Activated naive CD8-positive, alpha-beta T cell treated with anti-CD3 and anti-CD28 coated beads, Interleukin-2, amount 10 ng/mL, durations not matched to agents 7 days and 5 days (primary cell): ENCODE data around the gene GALNT10. TPM values are rescaled to one million over a fixed set of nuclear protein-coding genes. Genes with fewer than 3 reads are reported as not detected.

Experiments
- ATAC-seq: fragments of 150-1000 bp; cut with Tn5 transposase; one replicate; pipeline ENCODE4 v1.10.0; 2021; ENCODE audit warnings: low read depth, moderate library complexity
- POLR2A ChIA-PET: fragments of 350-600 bp; sonication (Branson Sonifier 250); formaldehyde crosslinking; loops from one replicate; lab custom pipeline; 2021; ENCODE audit warnings: antibody characterized with exemption; lab: Charles Lee
- DNase-seq: peaks from one replicate; pipeline ENCODE4 v3.0.0; 2021
- H3K27ac Mint-ChIP-seq: one replicate; pipeline ENCODE4 v1.8.0; 2022; ENCODE audit warnings: mild to moderate bottlenecking, mixed read lengths
- H3K27me3 Mint-ChIP-seq: one replicate; pipeline ENCODE4 v1.8.0; 2022; ENCODE audit warnings: mild to moderate bottlenecking, moderate library complexity, mixed read lengths
- H3K36me3 Mint-ChIP-seq: one replicate; pipeline ENCODE4 v1.8.0; 2021; ENCODE audit warnings: mild to moderate bottlenecking, mixed read lengths
- H3K4me1 Mint-ChIP-seq: one replicate; pipeline ENCODE4 v1.8.0; 2021; ENCODE audit warnings: mixed read lengths
- H3K4me3 Mint-ChIP-seq: one replicate; pipeline ENCODE4 v1.8.0; 2022; ENCODE audit warnings: mild to moderate bottlenecking, moderate library complexity, mixed read lengths
- H3K9me3 Mint-ChIP-seq: one replicate; pipeline ENCODE4 v1.8.0; 2021; ENCODE audit warnings: mixed read lengths
- microRNA-seq: library from miRNA; unstranded; fragments of <30 nt; microRNA quantifications from one replicate; pipeline ENCODE4 v1.2.0, GENCODE V29; 2022
- total RNA-seq, 2 experiments: library from RNA; stranded (reverse); gene quantifications; one replicate each; pipeline ENCODE4 v1.2.3, GENCODE V29; 2021

GALNT10 gene
- total RNA-seq, 2 experiments from 2014 or later: 34.6 to 36.0 TPM

DNA sequence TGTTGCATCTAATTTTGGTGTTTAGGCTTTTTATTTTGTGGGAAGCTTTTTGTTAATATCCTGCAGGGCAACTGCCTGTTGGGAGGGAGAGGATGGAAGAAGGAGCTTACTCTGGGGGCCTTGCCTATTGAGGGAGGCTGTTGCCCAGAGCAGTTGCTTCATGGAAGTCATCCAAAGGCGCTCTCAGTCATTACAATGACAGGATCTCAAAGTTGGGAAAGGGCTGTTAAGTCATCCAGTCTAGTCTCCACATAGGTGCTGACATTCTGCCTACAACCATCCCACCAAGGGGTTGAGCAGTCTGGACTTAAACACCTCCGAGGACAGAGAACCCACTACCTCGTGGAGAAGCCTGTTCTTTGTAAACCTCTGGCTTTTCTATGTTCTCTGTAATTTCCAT lies 268.5 kb downstream of the GALNT10 start:
- ATAC-seq (no peak), DNase-seq (no peak)
- Mint-ChIP-seq H3K36me3 (peaks cover 11% of the 10 kb centered on the region), H3K9me3 (no peaks in the 10 kb centered on the region), H3K27ac (no peak overlapping the region), H3K4me1 (no peaks in the 10 kb centered on the region), H3K27me3 (no peaks in the 10 kb centered on the region), H3K4me3 (no peak overlapping the region)
- POLR2A ChIA-PET: no interaction called here

DNA sequence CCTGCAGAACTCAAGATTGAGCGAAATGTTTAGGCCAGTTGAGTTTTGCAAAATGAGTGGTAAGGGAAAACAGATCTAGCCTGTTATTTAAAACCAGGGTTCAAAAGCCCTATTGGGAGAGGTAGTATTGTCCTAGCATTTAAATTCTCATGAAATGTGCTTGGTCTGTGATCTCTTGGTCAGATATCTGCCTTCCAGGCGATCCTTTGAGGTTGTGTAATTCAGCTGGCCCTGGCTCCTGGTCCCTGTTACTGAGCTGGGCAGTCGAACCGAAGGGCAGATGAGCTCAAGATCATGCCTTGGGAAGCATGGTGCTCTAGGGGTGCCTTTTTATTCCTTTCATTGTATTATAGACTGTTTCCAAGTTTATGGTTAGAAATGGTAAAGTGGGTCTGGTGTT lies 269.6 kb downstream of the GALNT10 start:
- Mint-ChIP-seq H3K4me1 (no peaks in the 10 kb centered on the region), H3K4me3 (no peak overlapping the region), H3K27ac (no peak overlapping the region), H3K27me3 (no peaks in the 10 kb centered on the region), H3K36me3 (peaks cover 8% of the 10 kb centered on the region), H3K9me3 (no peaks in the 10 kb centered on the region)
- POLR2A ChIA-PET: no interaction called here
- DNase-seq (no peak), ATAC-seq (no peak)

DNA sequence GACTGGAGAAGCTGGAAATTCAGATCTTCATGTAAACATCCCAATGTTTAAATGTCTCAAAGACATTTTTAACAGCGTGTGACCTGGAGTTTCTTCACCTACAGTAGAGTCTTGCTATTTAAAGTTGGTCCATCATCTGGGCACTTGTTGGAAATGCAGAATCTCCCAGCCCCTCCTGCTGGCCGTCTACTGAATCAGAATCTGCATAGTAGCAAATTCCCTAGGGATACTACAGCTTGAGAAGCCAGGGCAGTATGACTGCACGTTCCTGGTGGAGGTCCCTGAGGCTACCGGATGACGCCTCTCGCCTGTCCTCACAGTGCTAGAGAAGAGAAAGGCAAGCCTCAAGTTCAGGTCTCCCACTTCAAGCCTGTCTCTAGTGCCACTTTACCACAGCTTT lies 271.0 kb downstream of the GALNT10 start:
- Mint-ChIP-seq H3K27me3 (peaks cover 2% of the 10 kb centered on the region), H3K9me3 (no peaks in the 10 kb centered on the region), H3K4me3 (no peak overlapping the region), H3K27ac (no peak overlapping the region), H3K4me1 (no peaks in the 10 kb centered on the region), H3K36me3 (peaks cover 5% of the 10 kb centered on the region)
- ATAC-seq (no peak), DNase-seq (no peak)
- POLR2A ChIA-PET: interaction anchor here (0.7 to 1.1 kb wide), 2 partner anchors 15 to 481 kb away, joined by 4 to 6 read pairs; partner anchors contain the start of gene SAP30L

DNA sequence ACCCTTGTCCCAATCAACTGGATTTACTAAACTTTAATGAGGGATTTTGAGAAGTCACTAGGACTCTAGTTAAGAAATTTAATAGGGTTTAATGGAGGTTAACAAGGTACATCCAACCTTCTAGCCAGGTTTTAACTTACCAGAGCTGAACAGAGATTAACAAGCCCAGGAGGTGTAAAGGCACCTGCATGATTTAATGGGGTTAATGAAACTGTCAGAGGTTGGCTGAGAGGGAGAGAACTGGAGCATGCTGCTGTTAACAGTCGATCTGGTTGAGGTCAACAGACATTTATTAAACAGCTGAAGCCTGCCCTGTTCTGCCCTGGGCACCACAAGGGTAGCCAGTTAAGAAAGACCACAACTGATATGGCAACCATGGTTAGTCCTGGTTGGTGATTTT lies 273.9 kb downstream of the GALNT10 start:
- DNase-seq: no peak
- Mint-ChIP-seq H3K4me3 (no peak overlapping the region), H3K27ac (no peak overlapping the region), H3K9me3 (no peaks in the 10 kb centered on the region), H3K36me3 (no peaks in the 10 kb centered on the region), H3K4me1 (peaks cover 3% of the 10 kb centered on the region), H3K27me3 (peaks cover 11% of the 10 kb centered on the region)
- no peak for ATAC-seq
- POLR2A ChIA-PET: no interaction called here

DNA sequence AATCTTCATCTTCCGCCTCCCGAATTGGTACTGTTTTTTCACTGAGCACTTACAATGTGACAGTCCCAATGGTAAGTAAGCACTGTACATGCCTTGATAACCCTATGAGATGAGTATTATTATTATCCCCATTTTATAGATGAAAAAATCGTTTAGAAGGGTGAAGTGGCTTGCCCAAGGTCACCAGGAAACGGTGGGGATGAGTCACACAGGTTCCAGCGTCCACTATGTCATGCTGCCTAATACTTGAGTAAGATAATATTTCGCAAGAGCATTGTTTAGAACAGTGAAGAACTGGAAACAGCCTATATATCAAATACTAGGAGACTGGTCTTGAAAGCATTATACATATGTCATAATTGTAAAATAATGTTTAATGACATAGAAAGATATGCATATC lies 274.6 kb downstream of the GALNT10 start:
- H3K4me3 Mint-ChIP-seq: no peak overlapping the region

DNA sequence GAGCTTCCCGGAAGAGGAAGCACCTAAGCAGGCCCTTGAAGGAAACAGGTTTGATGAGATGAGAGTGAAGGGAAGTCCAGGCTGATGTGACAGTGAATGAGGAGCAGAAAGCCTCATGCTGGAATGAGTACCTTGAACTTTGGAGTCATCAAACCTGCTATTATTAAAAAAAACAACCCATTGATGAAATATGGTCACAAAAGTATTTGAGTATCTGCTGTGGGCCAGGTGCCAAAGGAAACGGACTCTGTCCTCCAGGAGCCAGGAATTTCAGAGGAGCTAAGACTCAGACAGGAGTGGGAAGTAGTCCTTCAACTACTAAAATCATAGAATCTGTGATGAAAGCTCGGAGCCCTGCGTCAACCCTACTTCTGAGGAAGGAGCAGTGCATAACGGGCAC lies 275.6 kb downstream of the GALNT10 start:
- H3K9me3 Mint-ChIP-seq: no peaks in the 10 kb centered on the region
- no peak for DNase-seq
- H3K4me1 Mint-ChIP-seq: peaks cover 5% of the 10 kb centered on the region
- no peak for ATAC-seq
- H3K27ac Mint-ChIP-seq: no peak overlapping the region
- H3K27me3 Mint-ChIP-seq: peaks cover 24% of the 10 kb centered on the region
- no peaks in the 10 kb centered on the region for H3K36me3 Mint-ChIP-seq
- POLR2A ChIA-PET: no interaction called here
- H3K4me3 Mint-ChIP-seq: no peak overlapping the region

More for the DNA sequence above, 274.6 kb downstream of the GALNT10 start:
- ATAC-seq (no peak), DNase-seq (no peak)
- no peaks in the 10 kb centered on the region for H3K36me3 Mint-ChIP-seq
- peaks cover 3% of the 10 kb centered on the region for H3K4me1 Mint-ChIP-seq
- H3K27ac Mint-ChIP-seq: no peak overlapping the region
- POLR2A ChIA-PET: no interaction called here
- H3K9me3 Mint-ChIP-seq: no peaks in the 10 kb centered on the region
- H3K27me3 Mint-ChIP-seq: peaks cover 15% of the 10 kb centered on the region

DNA sequence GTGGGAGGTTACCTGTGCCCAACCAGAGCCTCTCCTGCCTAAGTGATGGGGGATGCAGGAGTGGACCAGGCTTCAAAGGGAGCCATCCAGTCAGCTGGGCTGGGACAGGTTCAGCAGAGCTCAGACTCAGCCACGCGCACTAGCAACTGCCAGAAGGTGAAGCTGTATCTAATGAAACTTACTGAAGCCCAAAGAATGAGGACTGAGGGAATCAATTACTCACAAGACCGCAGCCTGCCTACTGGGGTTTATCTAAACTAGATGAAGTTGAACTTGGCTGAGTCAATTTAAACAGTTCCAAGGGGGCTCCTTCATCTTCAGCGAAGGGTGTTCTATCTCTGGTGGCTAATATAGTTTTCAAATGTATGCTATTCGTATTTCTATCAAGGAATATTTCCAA lies 276.1 kb downstream of the GALNT10 start:
- H3K9me3 Mint-ChIP-seq: no peaks in the 10 kb centered on the region
- no peak for ATAC-seq
- peaks cover 9% of the 10 kb centered on the region for H3K4me1 Mint-ChIP-seq
- peaks cover 30% of the 10 kb centered on the region for H3K27me3 Mint-ChIP-seq
- no peak overlapping the region for H3K4me3 Mint-ChIP-seq
- POLR2A ChIA-PET: no interaction called here
- H3K27ac Mint-ChIP-seq: no peak overlapping the region
- H3K36me3 Mint-ChIP-seq: no peaks in the 10 kb centered on the region
- no peak for DNase-seq

DNA sequence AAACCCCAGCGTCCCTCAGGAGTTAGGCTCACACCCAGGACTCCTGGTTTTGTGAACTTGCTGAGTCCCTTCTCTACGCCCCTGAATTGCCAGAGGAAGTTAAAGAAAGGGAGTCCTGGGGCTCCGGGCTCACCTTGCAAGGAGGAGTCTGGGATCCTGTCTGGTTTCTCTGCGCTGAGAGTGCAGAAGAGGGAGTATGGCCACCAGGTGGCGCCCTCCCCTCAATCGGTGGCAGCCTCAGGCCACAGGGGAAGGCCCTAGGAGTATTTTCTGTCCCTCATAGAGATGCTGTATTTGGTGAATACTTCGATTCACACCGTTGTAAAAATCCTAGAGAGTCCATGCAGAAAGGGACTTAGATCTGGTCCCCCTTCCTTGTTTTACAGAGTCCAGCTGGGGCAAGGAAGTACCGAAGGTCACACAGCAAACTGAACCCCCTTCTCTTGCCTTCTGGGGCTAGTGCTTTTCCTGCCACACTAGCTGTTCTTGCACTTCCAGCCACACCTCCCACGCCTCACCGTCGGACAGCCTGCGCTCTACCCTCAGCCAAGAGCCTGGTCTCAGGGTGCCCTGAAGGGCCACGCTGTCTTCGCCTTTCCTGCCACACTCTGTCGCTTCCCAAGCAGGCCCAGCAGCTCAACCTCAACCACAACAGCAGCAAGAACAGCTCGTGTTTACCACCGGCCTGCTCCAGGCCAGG lies 277.3 kb downstream of the GALNT10 start:
- H3K9me3 Mint-ChIP-seq: no peaks in the 10 kb centered on the region
- POLR2A ChIA-PET: no interaction called here
- H3K4me3 Mint-ChIP-seq: no peak overlapping the region
- DNase-seq (peak; percentile 83), ATAC-seq (peak; percentile 91)
- H3K36me3 Mint-ChIP-seq: no peaks in the 10 kb centered on the region
- peaks cover 41% of the 10 kb centered on the region for H3K27me3 Mint-ChIP-seq
- H3K4me1 Mint-ChIP-seq: peaks cover 9% of the 10 kb centered on the region
- no peak overlapping the region for H3K27ac Mint-ChIP-seq

DNA sequence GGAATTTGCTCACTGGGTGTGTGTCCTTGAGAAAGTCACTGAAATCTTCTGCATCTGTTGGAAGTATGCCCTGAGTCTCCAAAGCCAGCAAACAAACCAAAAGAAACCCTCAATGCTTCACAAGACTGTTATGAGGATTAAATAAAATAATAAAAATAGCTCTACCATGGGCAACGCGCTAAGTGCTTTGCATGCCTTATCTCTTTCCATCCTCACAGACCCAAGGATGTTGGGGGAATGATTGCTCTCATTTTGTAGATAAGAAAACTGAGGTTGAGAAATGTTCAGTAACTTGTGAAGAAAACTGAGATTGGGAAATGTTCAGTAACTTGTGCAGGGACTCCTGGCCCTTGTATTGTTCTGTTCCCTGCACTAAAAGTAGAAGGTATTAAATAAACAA lies 279.6 kb downstream of the GALNT10 start:
- H3K9me3 Mint-ChIP-seq: no peaks in the 10 kb centered on the region
- POLR2A ChIA-PET: no interaction called here
- H3K27me3 Mint-ChIP-seq: peaks cover 64% of the 10 kb centered on the region
- peaks cover 24% of the 10 kb centered on the region for H3K4me1 Mint-ChIP-seq
- no peaks in the 10 kb centered on the region for H3K36me3 Mint-ChIP-seq
- H3K27ac Mint-ChIP-seq: no peak overlapping the region
- ATAC-seq: no peak
- H3K4me3 Mint-ChIP-seq: no peak overlapping the region
- no peak for DNase-seq

Small RNAs within 50 kb of the gene (microRNA-seq; reads per million reads assigned to microRNA genes)
- 4.9 reads per million for gene MIR1294

Other genes starting within 250 kb of the GALNT10 start
- 10 to 100 TPM; 25.8 to 28.6 TPM for gene FAM114A2, start 151.8 kb upstream of the GALNT10 start, total RNA-seq
- 10 to 100 TPM; 26.0 to 26.1 TPM for gene MFAP3, start 151.8 kb upstream of the GALNT10 start, total RNA-seq